Activated T-cell treated with anti-CD3 and anti-CD28 coated beads, Interleukin-2, amount 50 U/mL, for 72 hours (primary cell): ENCODE data around the gene ZG16B. TPM values are rescaled to one million over a fixed set of nuclear protein-coding genes. Genes with fewer than 3 reads are reported as not detected.

ENCODE experiments used
- ATAC-seq, 2 donors: fragments of 150-1000 bp; cut with Tn5 transposase; replicated peaks in 1 of 2; 2 replicates each; pipeline ENCODE4 v1.10.0; 2021; ENCODE audit warnings: moderate library complexity in 2 of 2, mild to moderate bottlenecking in 1 of 2
- DNase-seq, 2 donors: peaks; one replicate each; pipeline ENCODE4 v3.0.0; 2021 to 2022; ENCODE audit warnings: mixed read lengths in 1 of 2
- H3K27ac Mint-ChIP-seq: one replicate; pipeline ENCODE4 v1.8.0; 2022; ENCODE audit warnings: mild to moderate bottlenecking, moderate library complexity, mixed read lengths
- H3K27me3 Mint-ChIP-seq: one replicate; pipeline ENCODE4 v1.8.0; 2022; ENCODE audit warnings: low read depth, mixed read lengths
- H3K36me3 Mint-ChIP-seq, 2 donors: one replicate each; pipeline ENCODE4 v1.8.0; 2022; ENCODE audit warnings: mixed read lengths in 2 of 2, mild to moderate bottlenecking in 1 of 2; ENCODE audit not compliant: insufficient read depth in 2 of 2
- H3K4me1 Mint-ChIP-seq: one replicate; pipeline ENCODE4 v1.8.0; 2022; ENCODE audit warnings: low read depth, mixed read lengths
- H3K4me3 Mint-ChIP-seq, 2 donors: one replicate each; pipeline ENCODE4 v1.8.0; 2022; ENCODE audit warnings: mild to moderate bottlenecking in 2 of 2, mixed read lengths in 2 of 2, moderate library complexity in 2 of 2
- H3K9me3 Mint-ChIP-seq, 2 donors: one replicate each; pipeline ENCODE4 v1.8.0; 2022; ENCODE audit warnings: mixed read lengths in 2 of 2
- total RNA-seq, 2 donors: library from RNA; stranded (reverse); gene quantifications; one replicate each; pipeline ENCODE4 v1.2.3, GENCODE V29; 2022

ZG16B gene
- total RNA-seq, result 1 to 10 TPM; 3.9 to 8.5 TPM

- peak within 1 kb of the TSS in 1 of 2 donors; percentile 37 for H3K4me3 Mint-ChIP-seq
- peaks cover 3% of the 10 kb centered on the region for H3K27me3 Mint-ChIP-seq
- H3K9me3 Mint-ChIP-seq, result no peaks in the 10 kb centered on the region
- H3K4me1 Mint-ChIP-seq, result no peaks in the 10 kb centered on the region
- H3K27ac Mint-ChIP-seq, result no peak within 1 kb of the TSS
- no peak for DNase-seq
- H3K36me3 Mint-ChIP-seq, result no peaks in the 10 kb centered on the region
- ATAC-seq, result peak in 1 of 2 donors; percentile 58
Measured at GRCh38 chr16:2829501-2830354, at the start of gene ZG16B. TSS of gene ZG16B (plus strand) at chr16:2830303. CDS start at chr16:2830442, 139 bp downstream.

GRCh38 chr16:2782583-2783351 is 47.3 kb upstream of the ZG16B start:
- peaks cover 4% of the 10 kb centered on the region for H3K27me3 Mint-ChIP-seq
- DNase-seq, result no peak
- no peaks in the 10 kb centered on the region for H3K9me3 Mint-ChIP-seq
- H3K36me3 Mint-ChIP-seq, result peaks cover 0 to 3% of the 10 kb centered on the region in 2 donors
- H3K27ac Mint-ChIP-seq, result no peak overlapping the region
- no peak for ATAC-seq
- H3K4me1 Mint-ChIP-seq, result peaks cover 31% of the 10 kb centered on the region
- no peak overlapping the region for H3K4me3 Mint-ChIP-seq

GRCh38 chr16:2783581-2784357 is 46.3 kb upstream of the ZG16B start:
- H3K36me3 Mint-ChIP-seq, result no peaks in the 10 kb centered on the region
- H3K4me3 Mint-ChIP-seq, result peak overlapping the region in 1 of 2 donors; percentile 66
- H3K27ac Mint-ChIP-seq, result no peak overlapping the region
- peaks cover 10% of the 10 kb centered on the region for H3K27me3 Mint-ChIP-seq
- no peaks in the 10 kb centered on the region for H3K9me3 Mint-ChIP-seq
- ATAC-seq, result no peak
- peaks cover 21% of the 10 kb centered on the region for H3K4me1 Mint-ChIP-seq
- no peak for DNase-seq

GRCh38 chr16:2784358-2785100 is 45.6 kb upstream of the ZG16B start:
- Mint-ChIP-seq H3K27me3 (peaks cover 10% of the 10 kb centered on the region), H3K9me3 (no peaks in the 10 kb centered on the region), H3K4me1 (peaks cover 19% of the 10 kb centered on the region), H3K36me3 (no peaks in the 10 kb centered on the region), H3K4me3 (peak overlapping the region; percentile 84 to 91), H3K27ac (peak overlapping the region; percentile 72)
- DNase-seq (no peak), ATAC-seq (peak in 1 of 2 donors; percentile 1)

- ATAC-seq (peak; percentile 76 to 78), DNase-seq (peak; percentile 49)
- peaks cover 11% of the 10 kb centered on the region for H3K4me1 Mint-ChIP-seq
- H3K27me3 Mint-ChIP-seq, result peaks cover 10% of the 10 kb centered on the region
- peak overlapping the region; percentile 84 to 91 for H3K4me3 Mint-ChIP-seq
- H3K27ac Mint-ChIP-seq, result peak overlapping the region; percentile 72
- H3K9me3 Mint-ChIP-seq, result no peaks in the 10 kb centered on the region
- H3K36me3 Mint-ChIP-seq, result no peaks in the 10 kb centered on the region
Measured at GRCh38 chr16:2785101-2785991, 44.8 kb upstream of the ZG16B start.

- Mint-ChIP-seq H3K4me3 (peak overlapping the region; percentile 59), H3K36me3 (no peaks in the 10 kb centered on the region), H3K4me1 (peaks cover 11% of the 10 kb centered on the region), H3K27ac (no peak overlapping the region), H3K27me3 (peaks cover 13% of the 10 kb centered on the region), H3K9me3 (no peaks in the 10 kb centered on the region)
- DNase-seq (no peak), ATAC-seq (no peak)
Measured at GRCh38 chr16:2786061-2786825, 43.9 kb upstream of the ZG16B start.

- Mint-ChIP-seq H3K27ac (no peak overlapping the region), H3K27me3 (peaks cover 17% of the 10 kb centered on the region), H3K36me3 (no peaks in the 10 kb centered on the region), H3K9me3 (no peaks in the 10 kb centered on the region), H3K4me3 (no peak overlapping the region), H3K4me1 (peaks cover 11% of the 10 kb centered on the region)
- ATAC-seq (no peak), DNase-seq (no peak)
Measured at GRCh38 chr16:2786826-2787151, 43.3 kb upstream of the ZG16B start.

GRCh38 chr16:2787406-2787805 is 42.7 kb upstream of the ZG16B start, which contains the start of gene PRSS33:
TSS of gene PRSS33 (minus strand) at chr16:2787560. CDS start at chr16:2786547, 1,013 bp downstream.
- Mint-ChIP-seq H3K36me3 (no peaks in the 10 kb centered on the region), H3K4me3 (peak within 1 kb of the TSS in 1 of 2 donors; percentile 59), H3K9me3 (no peaks in the 10 kb centered on the region), H3K27ac (peak within 1 kb of the TSS; percentile 29), H3K4me1 (peaks cover 11% of the 10 kb centered on the region), H3K27me3 (peaks cover 23% of the 10 kb centered on the region)
- DNase-seq (no peak), ATAC-seq (no peak)

- no peaks in the 10 kb centered on the region for H3K36me3 Mint-ChIP-seq
- DNase-seq (no peak), ATAC-seq (no peak)
- H3K4me1 Mint-ChIP-seq, result peaks cover 11% of the 10 kb centered on the region
- no peak overlapping the region for H3K4me3 Mint-ChIP-seq
- peaks cover 23% of the 10 kb centered on the region for H3K27me3 Mint-ChIP-seq
- peak overlapping the region; percentile 29 for H3K27ac Mint-ChIP-seq
- no peaks in the 10 kb centered on the region for H3K9me3 Mint-ChIP-seq
Measured at GRCh38 chr16:2787961-2788360, 42.1 kb upstream of the ZG16B start.

GRCh38 chr16:2790631-2791030 is 39.5 kb upstream of the ZG16B start:
- DNase-seq, result no peak
- H3K4me1 Mint-ChIP-seq, result peaks cover 6% of the 10 kb centered on the region

GRCh38 chr16:2791174-2791573 is 38.9 kb upstream of the ZG16B start:
- DNase-seq (no peak), ATAC-seq (no peak)
- H3K9me3 Mint-ChIP-seq, result no peaks in the 10 kb centered on the region
- H3K4me3 Mint-ChIP-seq, result no peak overlapping the region
- H3K36me3 Mint-ChIP-seq, result no peaks in the 10 kb centered on the region
- H3K27ac Mint-ChIP-seq, result no peak overlapping the region
- H3K27me3 Mint-ChIP-seq, result peaks cover 26% of the 10 kb centered on the region
- H3K4me1 Mint-ChIP-seq, result peaks cover 3% of the 10 kb centered on the region

More at GRCh38 chr16:2790631-2791030, 39.5 kb upstream of the ZG16B start:
- no peak overlapping the region for H3K4me3 Mint-ChIP-seq
- H3K36me3 Mint-ChIP-seq, result no peaks in the 10 kb centered on the region
- no peak for ATAC-seq
- peaks cover 23% of the 10 kb centered on the region for H3K27me3 Mint-ChIP-seq
- no peak overlapping the region for H3K27ac Mint-ChIP-seq
- H3K9me3 Mint-ChIP-seq, result no peaks in the 10 kb centered on the region
